Gastrocnemius medialis (tissue), 4 donors: ENCODE results near the gene CTTNBP2. TPM values are rescaled to one million over a fixed set of nuclear protein-coding genes. Genes with fewer than 3 reads are reported as not detected.

Source experiments
- ATAC-seq, 2 donors: fragments of 150-250 bp; one replicate each; pipeline ENCODE4 v1.9.1; 2016
- DNase-seq, 2 donors: peaks; one replicate each; pipeline ENCODE4 v3.0.0-alpha.2; 2019
- H3K27ac ChIP-seq, 4 donors: fragments of 200-600 bp; sonication (generic); 1 replicate in 1 of 4; 2 replicates in 3 of 4; pipeline ENCODE4 v1.5.1; 2016 to 2018; ENCODE audit warnings: mild to moderate bottlenecking in 2 of 4, moderate library complexity in 1 of 4
- H3K27me3 ChIP-seq, 3 donors: fragments of 200-600 bp; sonication (generic) in 2 of 3; 1 replicate in 1 of 3; 2 replicates in 2 of 3; pipeline versions ENCODE4 v1.5.1 to v1.6.0; 2016 to 2019; ENCODE audit warnings: mild to moderate bottlenecking in 1 of 3, moderate library complexity in 1 of 3
- H3K36me3 ChIP-seq, 2 donors: fragments of 200-600 bp; sonication (generic) in 1 of 2; one replicate each; pipeline ENCODE4 v1.5.1; 2017 to 2018
- H3K4me1 ChIP-seq, 2 donors: fragments of 200-600 bp; sonication (generic) in 1 of 2; one replicate each; pipeline ENCODE4 v1.5.1; 2016 to 2017; ENCODE audit warnings: mild to moderate bottlenecking in 2 of 2
- H3K4me3 ChIP-seq, 4 donors: fragments of 200-600 bp; sonication (generic) in 3 of 4; 1 replicate in 1 of 4; 2 replicates in 3 of 4; pipeline ENCODE4 v1.5.1; 2016 to 2019; ENCODE audit warnings: mild to moderate bottlenecking in 2 of 4
- H3K9me3 ChIP-seq, 3 donors: fragments of 200-600 bp; sonication (generic) in 2 of 3; 1 replicate in 1 of 3; 2 replicates in 2 of 3; pipeline ENCODE4 v1.5.1; 2016 to 2019
- CTCF ChIP-seq, 5 experiments: fragments of 450-650 bp in 3 of 5; fragments of 200-600 bp in 2 of 5; sonication (generic) in 2 of 5; IDR thresholded peaks in 4 of 5; conservative IDR thresholded peaks in 1 of 5; 1 replicate in 4 of 5; 2 replicates in 1 of 5; pipeline ENCODE4 v1.5.1; 2016 to 2019; ENCODE audit warnings: antibody characterized with exemption in 5 of 5, mild to moderate bottlenecking in 3 of 5, moderate library complexity in 3 of 5
- POLR2A ChIP-seq, 2 donors: fragments of 450-650 bp; IDR thresholded peaks; one replicate each; pipeline ENCODE4 v1.6.1; 2017; ENCODE audit warnings: antibody characterized with exemption in 2 of 2, mild to moderate bottlenecking in 2 of 2, moderate library complexity in 2 of 2
- in situ Hi-C, 4 donors: fragments of 200-750 bp; cut with MboI; loops; one replicate each; pipeline versions ENCODE4 v1.15.0 to v1.8.0; 2017; ENCODE audit warnings: low sequenced_read_pairs in 4 of 4
- intact Hi-C: fragments of 100-400 bp; cut with DNase I; formaldehyde crosslinking; loops from one replicate; pipeline ENCODE4 v1.15.1; 2023; ENCODE audit warnings: low total_unique reads
- total RNA-seq, 4 donors: library from RNA; depleted of rRNA; stranded (reverse); fragments of >200 nt; gene quantifications; one replicate each; pipeline versions ENCODE4 v1.1.0 to v1.2.3, GENCODE V29; 2016

CTTNBP2 gene
- total RNA-seq, 4 donors from 2014 or later: 0.49 to 1.8 (median 1.5) TPM

DNA sequence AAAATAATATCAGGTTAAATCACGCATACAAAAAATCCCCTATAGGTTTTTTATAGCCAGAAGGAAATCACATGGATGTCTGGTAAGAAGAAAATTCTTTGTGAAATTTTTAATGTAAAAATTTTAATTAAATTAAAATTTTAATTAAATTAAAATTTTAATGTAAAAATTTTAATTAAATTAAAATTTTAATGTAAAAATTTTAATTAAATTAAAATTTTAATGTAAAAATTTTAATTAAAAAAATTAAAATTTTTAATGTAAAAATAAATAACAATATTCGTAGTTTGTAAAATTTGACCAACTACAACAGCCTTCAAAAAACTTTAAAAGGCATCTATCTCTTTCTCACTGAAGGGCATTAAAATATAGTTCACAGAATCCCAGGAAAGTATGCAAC, 61.5 kb downstream of the CTTNBP2 start:
- no peaks in the 10 kb centered on the region for H3K9me3 ChIP-seq
- H3K4me3 ChIP-seq: no peak overlapping the region
- H3K36me3 ChIP-seq: no peaks in the 10 kb centered on the region
- in situ Hi-C loops: no loop called here
- ATAC-seq: no peak
- TF ChIP-seq CTCF (IDR thresholded peaks at IDR 0.05 in 4 of 5, conservative IDR thresholded peaks at IDR 0.05 in 1 of 5): no peak
- TF ChIP-seq POLR2A (IDR thresholded peaks at IDR 0.05): no peak
- no peaks in the 10 kb centered on the region for H3K27me3 ChIP-seq
- H3K4me1 ChIP-seq: no peaks in the 10 kb centered on the region
- no peak for DNase-seq
- intact Hi-C loops: no loop called here
- no peak overlapping the region for H3K27ac ChIP-seq

GRCh38 chr7:117810642-117811512, 62.4 kb downstream of the CTTNBP2 start:
- no peak for ATAC-seq
- intact Hi-C loops: no loop called here

GRCh38 chr7:117809958-117810357, 63.3 kb downstream of the CTTNBP2 start:
- no peaks in the 10 kb centered on the region for H3K36me3 ChIP-seq
- in situ Hi-C loops (no loop called here), intact Hi-C loops (no loop called here)
- no peaks in the 10 kb centered on the region for H3K27me3 ChIP-seq
- DNase-seq: no peak
- H3K4me3 ChIP-seq: no peak overlapping the region
- no peak for ATAC-seq
- no peaks in the 10 kb centered on the region for H3K9me3 ChIP-seq
- TF ChIP-seq CTCF (IDR thresholded peaks at IDR 0.05 in 4 of 5, conservative IDR thresholded peaks at IDR 0.05 in 1 of 5) (no peak), POLR2A (IDR thresholded peaks at IDR 0.05) (no peak)
- no peaks in the 10 kb centered on the region for H3K4me1 ChIP-seq
- no peak overlapping the region for H3K27ac ChIP-seq

More at GRCh38 chr7:117810642-117811512, 62.4 kb downstream of the CTTNBP2 start:
- no peaks in the 10 kb centered on the region for H3K9me3 ChIP-seq
- no peak for DNase-seq
- H3K36me3 ChIP-seq: no peaks in the 10 kb centered on the region
- no peak overlapping the region for H3K4me3 ChIP-seq
- no peak overlapping the region for H3K27ac ChIP-seq
- H3K27me3 ChIP-seq: no peaks in the 10 kb centered on the region
- H3K4me1 ChIP-seq: no peaks in the 10 kb centered on the region
- in situ Hi-C loops: no loop called here
- TF ChIP-seq CTCF (IDR thresholded peaks at IDR 0.05 in 4 of 5, conservative IDR thresholded peaks at IDR 0.05 in 1 of 5): no peak

DNA sequence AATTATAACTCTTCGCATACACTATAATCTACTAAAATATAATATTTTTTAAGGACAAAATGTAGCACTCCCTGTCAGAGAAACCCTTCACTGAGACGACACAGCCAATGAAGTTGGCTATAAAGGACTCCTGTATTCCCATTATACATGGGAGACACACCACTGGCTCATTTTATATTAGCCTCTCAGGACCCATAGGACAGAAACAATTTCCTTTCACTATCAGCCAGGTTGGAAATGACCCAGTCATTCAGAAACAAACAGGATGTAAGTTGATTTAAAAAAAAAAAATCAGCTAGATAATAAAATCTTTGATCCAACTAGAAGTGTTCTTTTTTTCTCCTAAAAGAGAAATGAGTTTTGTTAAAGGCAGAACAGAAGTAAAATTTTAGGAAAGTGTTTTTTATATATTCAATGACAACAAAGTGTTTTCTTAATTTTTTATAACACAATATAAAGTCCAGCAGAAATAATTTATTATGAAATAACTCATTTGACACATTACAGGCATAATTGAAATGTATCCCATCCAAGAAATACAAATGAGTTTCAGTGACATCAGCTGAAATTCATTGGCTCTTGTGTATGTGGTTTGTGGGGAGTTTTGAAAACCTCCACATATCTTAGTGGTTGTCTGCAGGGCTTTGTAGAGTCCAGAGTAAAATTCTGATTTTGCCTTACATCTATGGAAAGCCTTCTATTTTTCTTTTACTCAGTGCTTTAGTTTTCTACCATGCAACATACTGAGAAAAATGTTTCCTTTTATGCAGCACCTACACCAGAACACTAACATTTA, 64.1 kb downstream of the CTTNBP2 start:
- no peak for TF ChIP-seq CTCF (IDR thresholded peaks at IDR 0.05 in 4 of 5, conservative IDR thresholded peaks at IDR 0.05 in 1 of 5)
- TF ChIP-seq POLR2A (IDR thresholded peaks at IDR 0.05): no peak
- Histone ChIP-seq H3K27ac (no peak overlapping the region), H3K9me3 (no peaks in the 10 kb centered on the region), H3K27me3 (no peaks in the 10 kb centered on the region), H3K4me3 (no peak overlapping the region), H3K36me3 (no peaks in the 10 kb centered on the region), H3K4me1 (no peaks in the 10 kb centered on the region)
- ATAC-seq: no peak
- in situ Hi-C loops: no loop called here
- intact Hi-C loops: no loop called here
- DNase-seq: no peak
